Smooth muscle cell (in vitro differentiated cells): ENCODE measurements around the gene PKIB. TPM values are rescaled to one million over a fixed set of nuclear protein-coding genes. Genes with fewer than 3 reads are reported as not detected.

Source experiments
- DNase-seq: peaks from one replicate; lab custom pipeline; 2025; ENCODE audit not compliant: unreplicated experiment; lab: John Stamatoyannopoulos, UW
- H2AFZ ChIP-seq: fragments of 200-600 bp; sonication (generic); 2 replicates; pipeline ENCODE4 v1.6.0; 2016; ENCODE audit warnings: antibody characterized with exemption, low read depth, mild to moderate bottlenecking
- H3F3A ChIP-seq: fragments of 200-600 bp; sonication (generic); 2 replicates; pipeline ENCODE4 v1.6.0; 2017; ENCODE audit warnings: antibody characterized with exemption, low read depth
- H3K27ac ChIP-seq: fragments of 200-600 bp; sonication (generic); 2 replicates; pipeline ENCODE4 v1.5.1; 2016; ENCODE audit warnings: low read depth, mild to moderate bottlenecking
- H3K27me3 ChIP-seq: fragments of 200-600 bp; sonication (generic); 2 replicates; pipeline ENCODE4 v1.6.1; 2016; ENCODE audit warnings: low read depth, mild to moderate bottlenecking
- H3K36me3 ChIP-seq: fragments of 200-600 bp; sonication (generic); 2 replicates; pipeline ENCODE4 v1.5.1; 2016; ENCODE audit warnings: low read depth
- H3K4me1 ChIP-seq: fragments of 200-600 bp; sonication (generic); 2 replicates; pipeline ENCODE4 v1.5.1; 2016; ENCODE audit warnings: low read depth
- H3K4me2 ChIP-seq: fragments of 200-600 bp; sonication (generic); 2 replicates; pipeline ENCODE4 v1.6.0; 2016; ENCODE audit warnings: mild to moderate bottlenecking
- H3K4me3 ChIP-seq: fragments of 200-600 bp; sonication (generic); 2 replicates; pipeline ENCODE4 v1.5.1; 2016; ENCODE audit warnings: mild to moderate bottlenecking
- H3K79me2 ChIP-seq: fragments of 200-600 bp; sonication (generic); 2 replicates; pipeline ENCODE4 v1.6.0; 2016; ENCODE audit warnings: low read depth, mild to moderate bottlenecking
- H3K9ac ChIP-seq: fragments of 200-600 bp; sonication (generic); 2 replicates; pipeline ENCODE4 v1.6.0; 2016; ENCODE audit warnings: low read depth
- H3K9me3 ChIP-seq: fragments of 200-600 bp; sonication (generic); replicated peaks from 2 replicates; pipeline ENCODE4 v1.5.1; 2016; ENCODE audit warnings: low read depth
- H4K20me1 ChIP-seq: fragments of 200-600 bp; sonication (generic); 2 replicates; pipeline ENCODE4 v1.6.0; 2016; ENCODE audit warnings: low read depth
- CTCF ChIP-seq: fragments of 200-600 bp; sonication (generic); IDR thresholded peaks from 2 replicates; pipeline ENCODE4 v1.5.1; 2017; ENCODE audit warnings: borderline replicate concordance, mild to moderate bottlenecking, antibody characterized with exemption; ENCODE audit not compliant: insufficient read depth, poor library complexity, severe bottlenecking
- WGBS: methylation state at CpG from one replicate; pipeline ENCODE4 v1.1.7; 2016; ENCODE audit warnings: low lambda C conversion rate; 5-methylcytosine and 5-hydroxymethylcytosine counted together
- polyA plus RNA-seq: library from polyadenylated mRNA; unstranded; fragments of >200 nt; fragmentation: Nextera tagmentation; extraction: Ambion mirVana; gene quantifications from 2 replicates; pipeline ENCODE4 v1.2.1, GENCODE V29; 2016
- total RNA-seq: library from RNA; depleted of rRNA; stranded (reverse); fragments of >200 nt; gene quantifications from 2 replicates; pipeline ENCODE4 v1.2.3, GENCODE V29; 2014

The PKIB gene
- total and polyA plus RNA-seq, 2 experiments from 2014 or later: 65.6 to 82.6 TPM

DNA sequence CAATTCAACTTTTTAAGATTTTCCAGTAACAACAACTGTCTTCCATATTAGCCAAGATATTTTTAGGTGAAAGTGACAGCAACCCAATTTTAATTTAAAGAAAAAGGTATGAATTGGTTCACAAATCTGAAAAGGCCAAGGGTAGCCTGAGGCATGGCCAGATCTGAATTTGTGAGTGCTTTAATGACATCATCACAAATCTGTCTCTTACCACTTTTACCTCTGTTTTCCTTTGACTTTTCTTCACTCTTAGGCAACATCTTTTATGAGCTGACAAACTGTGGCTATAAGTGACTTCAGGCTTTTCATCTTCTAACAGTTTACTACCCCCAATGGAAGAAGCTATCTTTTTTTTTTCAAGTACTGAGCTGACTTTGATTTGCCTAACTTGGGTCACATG lies 44.5 kb upstream of the PKIB start:
- DNase-seq: no peak
- Histone ChIP-seq H3F3A (no peaks in the 10 kb centered on the region), H4K20me1 (peaks cover 38% of the 10 kb centered on the region), H3K9me3 (no peaks in the 10 kb centered on the region), H3K79me2 (peaks cover 54% of the 10 kb centered on the region), H3K4me1 (no peaks in the 10 kb centered on the region), H3K9ac (no peak overlapping the region), H3K27me3 (no peaks in the 10 kb centered on the region), H3K4me2 (no peak overlapping the region), H3K27ac (no peak overlapping the region), H3K36me3 (no peaks in the 10 kb centered on the region), H2AFZ (no peak overlapping the region), H3K4me3 (no peak overlapping the region)
- no peak for TF ChIP-seq CTCF

- no peak for TF ChIP-seq CTCF
- WGBS: 79% methylated on average over 1 of the region's 1 CpG
- H4K20me1 ChIP-seq: peaks cover 38% of the 10 kb centered on the region
Measured at GRCh38 chr6:122567034-122567433, 43.2 kb upstream of the PKIB start.

DNA sequence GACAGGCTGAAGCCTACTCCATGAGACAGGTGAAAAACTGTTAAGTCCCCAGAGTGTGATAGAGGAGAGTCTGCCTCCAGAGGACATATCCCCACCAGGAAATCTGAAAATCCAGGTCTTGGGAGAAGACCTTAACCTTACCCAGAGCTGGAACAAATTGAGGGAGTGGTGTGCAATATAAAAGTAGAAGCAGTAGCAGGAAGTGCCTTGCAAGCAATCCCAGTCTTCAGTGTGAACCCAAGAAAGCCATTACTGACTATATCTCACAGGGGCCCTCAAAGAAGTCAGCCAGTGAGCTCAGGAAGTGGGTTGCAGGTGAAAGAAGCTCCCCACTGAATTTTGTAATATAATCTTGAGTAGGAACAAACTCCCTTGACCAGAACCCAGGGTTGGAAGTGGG lies 41.9 kb upstream of the PKIB start:
- Histone ChIP-seq H4K20me1 (peaks cover 38% of the 10 kb centered on the region), H3K27ac (no peak overlapping the region), H3K36me3 (no peaks in the 10 kb centered on the region), H3F3A (no peaks in the 10 kb centered on the region), H3K4me1 (no peaks in the 10 kb centered on the region), H3K4me3 (no peak overlapping the region), H3K79me2 (peaks cover 30% of the 10 kb centered on the region), H3K27me3 (no peaks in the 10 kb centered on the region), H2AFZ (no peak overlapping the region), H3K9ac (no peak overlapping the region), H3K9me3 (peaks cover 7% of the 10 kb centered on the region), H3K4me2 (no peak overlapping the region)
- DNase-seq: no peak
- no peak for TF ChIP-seq CTCF

More at GRCh38 chr6:122567034-122567433, 43.2 kb upstream of the PKIB start:
- Histone ChIP-seq H3K27ac (no peak overlapping the region), H2AFZ (no peak overlapping the region), H3K9me3 (no peaks in the 10 kb centered on the region), H3K4me2 (no peak overlapping the region), H3K9ac (no peak overlapping the region), H3K79me2 (peaks cover 43% of the 10 kb centered on the region), H3K36me3 (no peaks in the 10 kb centered on the region), H3K27me3 (no peaks in the 10 kb centered on the region), H3K4me1 (no peaks in the 10 kb centered on the region), H3F3A (no peaks in the 10 kb centered on the region), H3K4me3 (no peak overlapping the region)
- DNase-seq: no peak

GRCh38 chr6:122568797-122569221 lies 41.4 kb upstream of the PKIB start:
- peaks cover 38% of the 10 kb centered on the region for H4K20me1 ChIP-seq

More at GRCh38 chr6:122568797-122569221, 41.4 kb upstream of the PKIB start:
- no peak overlapping the region for H3K4me2 ChIP-seq
- H3K4me3 ChIP-seq: no peak overlapping the region
- TF ChIP-seq CTCF: no peak
- no peaks in the 10 kb centered on the region for H3K36me3 ChIP-seq
- H3K27ac ChIP-seq: peak overlapping the region; percentile 30
- peaks cover 30% of the 10 kb centered on the region for H3K79me2 ChIP-seq
- H3K4me1 ChIP-seq: no peaks in the 10 kb centered on the region
- no peak overlapping the region for H3K9ac ChIP-seq
- WGBS: 86% methylated on average over 3 of the region's 3 CpGs
- DNase-seq: no peak
- H3K9me3 ChIP-seq: peaks cover 7% of the 10 kb centered on the region
- no peaks in the 10 kb centered on the region for H3F3A ChIP-seq
- no peak overlapping the region for H2AFZ ChIP-seq
- H3K27me3 ChIP-seq: no peaks in the 10 kb centered on the region
